ENCODE results near the gene RAB39A. TPM values are rescaled to one million over a fixed set of nuclear protein-coding genes. Genes with fewer than 3 reads are reported as not detected.
"Not testable (repeated sequence)": the region's sequence is repeated elsewhere in the genome, so short reads cannot be mapped to it uniquely, and the experiment has no call there.

Gene RAB39A, protein sequence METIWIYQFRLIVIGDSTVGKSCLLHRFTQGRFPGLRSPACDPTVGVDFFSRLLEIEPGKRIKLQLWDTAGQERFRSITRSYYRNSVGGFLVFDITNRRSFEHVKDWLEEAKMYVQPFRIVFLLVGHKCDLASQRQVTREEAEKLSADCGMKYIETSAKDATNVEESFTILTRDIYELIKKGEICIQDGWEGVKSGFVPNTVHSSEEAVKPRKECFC
- not detected for total RNA-seq (2021; fragmentation: NEBNext Ultra II Directional; extraction: Animal tissue kit (Norgen Biotek cat#: 25700))
- long read RNA-seq: 0 reads

DNA sequence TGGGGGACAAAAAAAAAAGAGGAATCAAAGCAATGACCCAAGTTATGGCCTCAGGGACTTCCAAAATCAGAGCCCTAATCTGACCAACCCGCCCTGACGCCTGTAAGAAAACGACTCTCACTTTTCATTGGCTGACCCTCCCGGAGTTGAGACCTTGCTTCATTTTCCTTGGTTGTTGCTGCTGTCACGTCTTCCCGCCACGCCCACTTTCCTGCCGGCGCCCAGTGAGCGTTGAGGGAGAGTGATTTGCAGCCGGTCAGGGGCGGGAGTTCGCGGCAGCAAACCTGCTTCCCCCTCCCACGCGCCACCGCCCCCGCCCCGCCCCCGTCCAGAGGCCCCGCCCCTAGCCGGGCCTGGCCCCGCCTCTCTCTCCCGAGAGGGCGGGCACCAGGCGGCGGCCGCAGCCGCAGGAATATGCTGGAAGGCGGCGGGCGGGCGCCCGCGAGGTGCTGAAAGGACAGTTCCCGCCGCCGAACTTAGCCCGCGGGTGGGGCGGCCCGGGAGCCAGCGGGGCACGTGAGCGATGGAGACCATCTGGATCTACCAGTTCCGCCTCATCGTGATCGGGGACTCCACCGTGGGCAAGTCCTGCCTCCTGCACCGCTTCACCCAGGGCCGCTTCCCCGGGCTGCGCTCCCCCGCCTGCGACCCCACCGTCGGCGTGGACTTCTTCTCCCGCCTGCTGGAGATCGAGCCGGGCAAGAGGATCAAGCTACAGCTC, at the start of gene RAB39A:
Gene RAB39A (plus strand): TSS at position 403 of the 721 bp plus-strand sequence. CDS start 121 bp downstream, at position 524.
- H3K36me3 Mint-ChIP-seq (ENCODE audit: low read depth): no peaks in the 10 kb centered on the region
- H3K27me3 Mint-ChIP-seq (ENCODE audit: insufficient read depth): peaks cover 12% of the 10 kb centered on the region
- no peaks in the 10 kb centered on the region for H3K9me3 Mint-ChIP-seq
- H3K27ac Mint-ChIP-seq: no peak within 1 kb of the TSS
- H3K4me3 Mint-ChIP-seq: peak within 1 kb of the TSS; percentile 46; the same call in 1 of the 2 replicates
- DNase-seq: peak; percentile 50
- TF ChIP-seq, protein P1, sequence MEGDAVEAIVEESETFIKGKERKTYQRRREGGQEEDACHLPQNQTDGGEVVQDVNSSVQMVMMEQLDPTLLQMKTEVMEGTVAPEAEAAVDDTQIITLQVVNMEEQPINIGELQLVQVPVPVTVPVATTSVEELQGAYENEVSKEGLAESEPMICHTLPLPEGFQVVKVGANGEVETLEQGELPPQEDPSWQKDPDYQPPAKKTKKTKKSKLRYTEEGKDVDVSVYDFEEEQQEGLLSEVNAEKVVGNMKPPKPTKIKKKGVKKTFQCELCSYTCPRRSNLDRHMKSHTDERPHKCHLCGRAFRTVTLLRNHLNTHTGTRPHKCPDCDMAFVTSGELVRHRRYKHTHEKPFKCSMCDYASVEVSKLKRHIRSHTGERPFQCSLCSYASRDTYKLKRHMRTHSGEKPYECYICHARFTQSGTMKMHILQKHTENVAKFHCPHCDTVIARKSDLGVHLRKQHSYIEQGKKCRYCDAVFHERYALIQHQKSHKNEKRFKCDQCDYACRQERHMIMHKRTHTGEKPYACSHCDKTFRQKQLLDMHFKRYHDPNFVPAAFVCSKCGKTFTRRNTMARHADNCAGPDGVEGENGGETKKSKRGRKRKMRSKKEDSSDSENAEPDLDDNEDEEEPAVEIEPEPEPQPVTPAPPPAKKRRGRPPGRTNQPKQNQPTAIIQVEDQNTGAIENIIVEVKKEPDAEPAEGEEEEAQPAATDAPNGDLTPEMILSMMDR (IDR thresholded peaks at IDR 0.05): no peak
- no peaks in the 10 kb centered on the region for H3K4me1 Mint-ChIP-seq (ENCODE audit: low read depth)

DNA sequence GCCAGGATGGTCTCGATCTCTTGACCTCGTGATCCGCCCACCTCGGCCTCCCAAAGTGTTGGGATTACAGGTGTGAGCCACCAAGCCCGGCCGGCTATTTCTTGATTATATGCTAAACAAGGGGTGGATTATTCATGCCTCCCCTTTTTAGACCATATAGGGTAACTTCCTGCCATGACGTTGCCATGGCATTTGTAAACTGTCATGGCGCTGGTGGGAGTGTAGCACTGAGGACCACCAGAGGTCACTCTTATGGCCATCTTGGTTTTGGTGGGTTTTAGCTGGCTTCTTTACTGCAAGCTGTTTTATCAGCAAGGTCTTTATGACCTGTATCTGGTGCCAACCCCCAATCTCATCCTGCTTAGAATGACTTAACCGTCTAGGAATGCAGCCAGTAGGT, 46.8 kb upstream of the RAB39A start:
- not testable (repeated sequence) for H3K36me3 Mint-ChIP-seq (ENCODE audit: low read depth); H3K4me1 Mint-ChIP-seq (ENCODE audit: low read depth); H3K27ac Mint-ChIP-seq

DNA sequence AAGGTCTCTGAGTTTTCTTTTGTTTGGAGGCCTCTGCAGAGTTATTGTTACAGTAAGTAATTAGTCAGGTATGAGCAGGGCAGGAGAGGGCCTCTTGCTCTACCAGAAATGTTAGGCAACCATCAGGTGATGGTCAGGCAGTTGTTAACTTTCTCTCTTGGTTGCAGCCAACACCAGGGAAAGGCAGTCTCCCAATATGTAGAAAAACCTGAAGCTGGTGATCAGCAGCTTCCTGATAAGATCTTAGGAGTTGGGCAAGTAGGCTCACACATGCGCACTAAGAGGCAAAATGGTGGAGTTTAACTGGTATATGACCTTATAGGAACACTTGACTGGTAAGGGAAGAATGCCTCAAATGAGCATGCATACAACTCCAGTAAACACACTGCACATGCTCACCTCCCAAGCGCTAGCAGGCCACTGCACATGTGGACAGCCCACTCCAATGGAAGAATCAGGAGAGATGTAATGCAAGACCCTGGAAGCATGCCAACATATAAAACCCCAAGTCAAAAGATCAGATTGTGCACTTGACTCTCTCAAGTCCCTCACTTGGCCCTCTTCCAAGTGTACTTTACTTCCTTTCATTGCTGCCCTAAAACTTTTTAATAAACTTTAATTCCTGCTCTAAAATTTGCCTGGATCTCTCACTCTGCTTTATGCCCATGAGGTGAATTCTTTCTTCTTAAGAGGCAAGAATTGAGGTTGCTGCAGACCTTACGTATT, 46.0 kb upstream of the RAB39A start:
- H3K4me3 Mint-ChIP-seq: no peak overlapping the region

More for the DNA sequence above, 46.8 kb upstream of the RAB39A start:
- not testable (repeated sequence) for DNase-seq; H3K4me3 Mint-ChIP-seq; H3K27me3 Mint-ChIP-seq (ENCODE audit: insufficient read depth); H3K9me3 Mint-ChIP-seq

DNA sequence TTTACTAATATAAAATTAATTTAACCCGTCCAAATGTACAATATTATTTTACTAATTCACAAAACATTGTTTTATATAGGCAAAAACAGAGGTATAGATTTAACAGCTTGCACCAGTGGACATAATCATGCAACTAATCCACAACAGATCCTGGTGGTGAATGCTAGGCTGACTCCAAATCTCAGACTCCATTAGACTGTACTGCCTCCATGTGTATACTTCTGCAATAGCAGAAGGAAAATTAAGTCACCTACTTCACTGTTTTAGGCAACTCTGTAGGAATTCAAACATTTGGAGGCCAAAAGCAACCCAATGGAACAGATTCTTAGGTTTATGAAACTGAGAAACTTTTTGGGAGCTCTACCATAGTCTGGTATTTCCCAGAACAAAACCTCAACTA, 30.0 kb upstream of the RAB39A start:
- TF ChIP-seq, protein P1 (IDR thresholded peaks at IDR 0.05): peak; percentile 76
- no peaks in the 10 kb centered on the region for H3K4me1 Mint-ChIP-seq (ENCODE audit: low read depth)
- no peak overlapping the region for H3K27ac Mint-ChIP-seq
- H3K4me3 Mint-ChIP-seq: no peak overlapping the region
- peaks cover 18% of the 10 kb centered on the region for H3K27me3 Mint-ChIP-seq (ENCODE audit: insufficient read depth)
- no peaks in the 10 kb centered on the region for H3K9me3 Mint-ChIP-seq
- peak; percentile 45 for DNase-seq
- H3K36me3 Mint-ChIP-seq (ENCODE audit: low read depth): no peaks in the 10 kb centered on the region

More for the DNA sequence above, 46.0 kb upstream of the RAB39A start:
- TF ChIP-seq, protein P1 (IDR thresholded peaks at IDR 0.05): no peak
- H3K36me3 Mint-ChIP-seq (ENCODE audit: low read depth): 0 out of 2 replicates have a peak, but pooled peaks cover 4% of the 10 kb centered on the region
- H3K27me3 Mint-ChIP-seq (ENCODE audit: insufficient read depth): peaks cover 1% of the 10 kb centered on the region
- no peak for DNase-seq
- H3K9me3 Mint-ChIP-seq: no peaks in the 10 kb centered on the region
- no peak overlapping the region for H3K27ac Mint-ChIP-seq
- no peaks in the 10 kb centered on the region for H3K4me1 Mint-ChIP-seq (ENCODE audit: low read depth)

DNA sequence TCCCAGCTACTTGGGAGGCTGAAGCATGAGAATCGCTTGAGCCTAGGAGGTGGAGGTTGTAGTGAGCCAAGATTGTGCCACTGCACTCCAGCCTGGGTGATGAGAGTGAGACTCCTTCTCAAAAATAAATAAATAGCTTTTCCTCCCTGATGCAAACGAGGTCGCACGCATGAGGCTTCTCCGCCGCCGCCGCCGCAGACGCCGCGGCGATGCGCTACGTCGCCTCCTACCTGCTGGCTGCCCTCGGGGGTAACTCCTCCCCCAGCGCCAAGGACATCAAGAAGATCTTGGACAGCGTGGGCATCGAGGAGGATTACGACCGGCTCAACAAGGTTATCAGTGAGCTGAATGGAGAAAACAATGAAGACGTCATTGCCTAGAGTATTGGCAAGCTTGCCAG, 20.0 kb upstream of the RAB39A start:
- Mint-ChIP-seq H3K36me3 (ENCODE audit: low read depth) (no peaks in the 10 kb centered on the region), H3K27me3 (ENCODE audit: insufficient read depth) (peaks cover 4% of the 10 kb centered on the region; the same call in 1 of the 2 replicates), H3K4me1 (ENCODE audit: low read depth) (no peaks in the 10 kb centered on the region), H3K27ac (no peak overlapping the region), H3K4me3 (no peak overlapping the region), H3K9me3 (no peaks in the 10 kb centered on the region)
- TF ChIP-seq, protein P1 (IDR thresholded peaks at IDR 0.05): no peak
- DNase-seq: no peak

DNA sequence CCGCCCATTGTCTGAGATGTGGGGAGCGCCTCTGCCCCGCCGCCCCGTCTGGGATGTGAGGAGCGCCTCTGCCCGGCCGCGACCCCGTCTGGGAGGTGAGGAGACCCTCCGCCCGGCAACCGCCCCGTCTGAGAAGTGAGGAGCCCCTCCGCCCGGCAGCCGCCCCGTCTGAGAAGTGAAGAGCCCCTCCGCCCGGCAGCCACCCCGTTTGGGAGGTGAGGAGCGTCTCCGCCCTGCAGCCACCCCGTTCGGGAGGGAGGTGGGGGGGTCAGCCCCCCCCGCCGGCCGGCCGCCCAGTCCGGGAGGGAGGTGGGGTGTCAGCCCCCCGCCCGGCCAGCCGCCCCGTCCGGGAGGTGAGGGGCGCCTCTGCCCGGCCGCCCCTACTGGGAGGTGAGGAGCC, 15.8 kb upstream of the RAB39A start:
- H3K27me3 Mint-ChIP-seq (ENCODE audit: insufficient read depth); H3K4me3 Mint-ChIP-seq; H3K9me3 Mint-ChIP-seq; H3K4me1 Mint-ChIP-seq (ENCODE audit: low read depth); H3K27ac Mint-ChIP-seq; H3K36me3 Mint-ChIP-seq (ENCODE audit: low read depth); DNase-seq: not testable (repeated sequence)

All from HFFc6 (cell line).